Measurements from ENCODE around the gene SLC6A6.

SLC6A6 gene

GRCh38 chr3:14524920-14525660, 122.7 kb downstream of the SLC6A6 start:
- DNase-seq = no peak

- DNase-seq = peak; percentile 43
Measured at GRCh38 chr3:14525685-14526631, 123.6 kb downstream of the SLC6A6 start.

GRCh38 chr3:14528081-14528480, 125.7 kb downstream of the SLC6A6 start:
- DNase-seq = no peak

- no peak for DNase-seq
Measured at GRCh38 chr3:14531856-14532395, 129.5 kb downstream of the SLC6A6 start.

GRCh38 chr3:14532691-14533456, 130.5 kb downstream of the SLC6A6 start:
- no peak for DNase-seq

- no peak for DNase-seq
Measured at GRCh38 chr3:14533457-14533958, 131.1 kb downstream of the SLC6A6 start.

GRCh38 chr3:14534516-14535191, 132.2 kb downstream of the SLC6A6 start:
- DNase-seq = no peak

GRCh38 chr3:14535616-14536015, 133.2 kb downstream of the SLC6A6 start:
- no peak for DNase-seq

- no peak for DNase-seq
Measured at GRCh38 chr3:14536055-14536815, 133.8 kb downstream of the SLC6A6 start.

- no peak for DNase-seq
Measured at GRCh38 chr3:14536837-14537589, 134.6 kb downstream of the SLC6A6 start.

GRCh38 chr3:14537590-14538450, 135.4 kb downstream of the SLC6A6 start:
- DNase-seq = no peak

GRCh38 chr3:14538451-14539088, 136.2 kb downstream of the SLC6A6 start:
- no peak for DNase-seq

Data from fibroblast of skin of scalp (primary cell).